Endothelial cell of umbilical vein (primary cell): Measurements from ENCODE around the gene METTL13.

Experiments
- EZH2 ChIP-seq: IDR thresholded peaks from 2 replicates; pipeline ENCODE4 v1.6.1; 2012; ENCODE audit warnings: borderline replicate concordance, low read depth, mild to moderate bottlenecking, moderate library complexity, low read length, inconsistent platforms; ENCODE audit not compliant: severe bottlenecking
- FOS ChIP-seq: IDR thresholded peaks from 2 replicates; pipeline ENCODE4 v1.6.1; 2011; ENCODE audit warnings: mild to moderate bottlenecking, low read length, moderate library complexity, borderline replicate concordance; ENCODE audit not compliant: insufficient read depth
- JUN ChIP-seq: IDR thresholded peaks from 2 replicates; pipeline ENCODE4 v1.6.1; 2011; ENCODE audit warnings: borderline replicate concordance, low read depth; ENCODE audit not compliant: insufficient read length, insufficient read depth
- POLR2A ChIP-seq: IDR thresholded peaks from 2 replicates; pipeline ENCODE4 v1.6.1; 2012; ENCODE audit warnings: low read depth, mild to moderate bottlenecking, control low read depth, low read length
- POLR2AphosphoS5 ChIP-seq: IDR thresholded peaks from 2 replicates; pipeline ENCODE4 v1.6.1; 2012; ENCODE audit warnings: low read depth, mild to moderate bottlenecking, control low read depth, low read length, moderate library complexity; ENCODE audit not compliant: insufficient read depth
- TF ChIP-seq, protein P1 (sequence below), 2 donors: IDR thresholded peaks; 1 replicate in 1 of 2; 2 replicates in 1 of 2; pipeline ENCODE4 v1.5.1; 2011; ENCODE audit warnings: low read length in 2 of 2, mild to moderate bottlenecking in 2 of 2, moderate library complexity in 2 of 2, control low read depth in 1 of 2, inconsistent platforms in 1 of 2, low read depth in 1 of 2; ENCODE audit not compliant: insufficient read depth in 1 of 2; ENCODE audit errors: extremely low read depth in 1 of 2
- TF ChIP-seq, protein P2 (sequence below): IDR thresholded peaks from 2 replicates; pipeline ENCODE4 v1.6.1; 2011; ENCODE audit not compliant: insufficient read depth, insufficient read length

DNA sequence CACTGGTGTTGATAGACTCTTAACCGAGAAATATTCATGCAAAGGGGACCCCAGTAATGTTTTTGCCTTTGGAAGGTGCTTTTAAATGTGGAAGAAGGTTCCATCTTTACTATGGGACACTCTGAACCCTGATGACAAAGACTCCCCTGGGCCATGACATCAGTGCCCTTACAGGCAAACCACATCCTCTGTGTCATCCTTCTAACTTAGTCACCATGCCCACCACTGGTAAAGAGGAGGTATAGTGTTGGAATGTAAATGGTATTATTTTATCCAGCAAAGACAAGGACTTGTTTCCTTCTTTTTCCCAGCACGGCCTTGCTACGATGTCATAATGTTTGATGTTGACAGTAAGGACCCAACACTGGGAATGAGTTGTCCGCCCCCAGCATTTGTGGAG is 12.6 kb downstream of the METTL13 start:
- TF ChIP-seq JUN (peak; percentile 33), POLR2A (no peak), EZH2 (no peak), POLR2AphosphoS5 (peak; percentile 52), FOS (peak; percentile 87)
- TF ChIP-seq, protein P1, sequence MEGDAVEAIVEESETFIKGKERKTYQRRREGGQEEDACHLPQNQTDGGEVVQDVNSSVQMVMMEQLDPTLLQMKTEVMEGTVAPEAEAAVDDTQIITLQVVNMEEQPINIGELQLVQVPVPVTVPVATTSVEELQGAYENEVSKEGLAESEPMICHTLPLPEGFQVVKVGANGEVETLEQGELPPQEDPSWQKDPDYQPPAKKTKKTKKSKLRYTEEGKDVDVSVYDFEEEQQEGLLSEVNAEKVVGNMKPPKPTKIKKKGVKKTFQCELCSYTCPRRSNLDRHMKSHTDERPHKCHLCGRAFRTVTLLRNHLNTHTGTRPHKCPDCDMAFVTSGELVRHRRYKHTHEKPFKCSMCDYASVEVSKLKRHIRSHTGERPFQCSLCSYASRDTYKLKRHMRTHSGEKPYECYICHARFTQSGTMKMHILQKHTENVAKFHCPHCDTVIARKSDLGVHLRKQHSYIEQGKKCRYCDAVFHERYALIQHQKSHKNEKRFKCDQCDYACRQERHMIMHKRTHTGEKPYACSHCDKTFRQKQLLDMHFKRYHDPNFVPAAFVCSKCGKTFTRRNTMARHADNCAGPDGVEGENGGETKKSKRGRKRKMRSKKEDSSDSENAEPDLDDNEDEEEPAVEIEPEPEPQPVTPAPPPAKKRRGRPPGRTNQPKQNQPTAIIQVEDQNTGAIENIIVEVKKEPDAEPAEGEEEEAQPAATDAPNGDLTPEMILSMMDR (IDR thresholded peaks at IDR 0.05; ENCODE audit: extremely low read depth in 1 of 2, insufficient read depth in 1 of 2, low read depth in 1 of 2, low read length in 2 of 2), result no peak
- TF ChIP-seq, protein P2, sequence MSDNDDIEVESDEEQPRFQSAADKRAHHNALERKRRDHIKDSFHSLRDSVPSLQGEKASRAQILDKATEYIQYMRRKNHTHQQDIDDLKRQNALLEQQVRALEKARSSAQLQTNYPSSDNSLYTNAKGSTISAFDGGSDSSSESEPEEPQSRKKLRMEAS, result no peak
